ENCODE measurements around the gene CDC42BPA.
"Not testable (repeated sequence)": the region's sequence is repeated elsewhere in the genome, so short reads cannot be mapped to it uniquely, and the experiment has no call there.

Gene CDC42BPA

GRCh38 chr1:227349967-227350366, 31.7 kb upstream of the CDC42BPA start:
- H3K27me3 Mint-ChIP-seq: no peaks in the 10 kb centered on the region
- no peak overlapping the region for H3K4me3 Mint-ChIP-seq
- H3K36me3 Mint-ChIP-seq: no peaks in the 10 kb centered on the region
- no peak for ATAC-seq
- no peaks in the 10 kb centered on the region for H3K9me3 Mint-ChIP-seq
- no peak overlapping the region for H3K27ac Mint-ChIP-seq
- H3K4me1 Mint-ChIP-seq: no peaks in the 10 kb centered on the region

- no peak for ATAC-seq
Observed at GRCh38 chr1:227343727-227344551, 25.6 kb upstream of the CDC42BPA start.

GRCh38 chr1:227343206-227343605, 24.9 kb upstream of the CDC42BPA start:
- no peak for ATAC-seq
- Mint-ChIP-seq H3K27ac (no peak overlapping the region), H3K4me1 (no peaks in the 10 kb centered on the region), H3K9me3 (peaks cover 8% of the 10 kb centered on the region), H3K4me3 (no peak overlapping the region), H3K27me3 (no peaks in the 10 kb centered on the region), H3K36me3 (no peaks in the 10 kb centered on the region)

More at GRCh38 chr1:227343727-227344551, 25.6 kb upstream of the CDC42BPA start:
- no peak overlapping the region for H3K27ac Mint-ChIP-seq
- H3K4me3 Mint-ChIP-seq: no peak overlapping the region
- no peaks in the 10 kb centered on the region for H3K27me3 Mint-ChIP-seq
- peaks cover 8% of the 10 kb centered on the region for H3K9me3 Mint-ChIP-seq
- H3K36me3 Mint-ChIP-seq: no peaks in the 10 kb centered on the region
- H3K4me1 Mint-ChIP-seq: no peaks in the 10 kb centered on the region

- Mint-ChIP-seq H3K27ac (no peak overlapping the region), H3K9me3 (peaks cover 8% of the 10 kb centered on the region), H3K4me3 (no peak overlapping the region), H3K4me1 (no peaks in the 10 kb centered on the region), H3K36me3 (no peaks in the 10 kb centered on the region), H3K27me3 (no peaks in the 10 kb centered on the region)
- no peak for ATAC-seq
Observed at GRCh38 chr1:227342075-227342829, 24.0 kb upstream of the CDC42BPA start.

- H3K36me3 Mint-ChIP-seq, H3K4me3 Mint-ChIP-seq, H3K27me3 Mint-ChIP-seq, H3K4me1 Mint-ChIP-seq, H3K27ac Mint-ChIP-seq, H3K9me3 Mint-ChIP-seq, ATAC-seq: not testable (repeated sequence)
Observed at GRCh38 chr1:227336136-227336535, 17.8 kb upstream of the CDC42BPA start.

GRCh38 chr1:227335242-227336020, 17.1 kb upstream of the CDC42BPA start:
- Mint-ChIP-seq H3K4me3 (no peak overlapping the region), H3K4me1 (no peaks in the 10 kb centered on the region), H3K9me3 (no peaks in the 10 kb centered on the region), H3K36me3 (no peaks in the 10 kb centered on the region), H3K27ac (no peak overlapping the region), H3K27me3 (no peaks in the 10 kb centered on the region)
- ATAC-seq: no peak

GRCh38 chr1:227333423-227333822, 15.1 kb upstream of the CDC42BPA start:
- H3K9me3 Mint-ChIP-seq: no peaks in the 10 kb centered on the region
- no peak overlapping the region for H3K4me3 Mint-ChIP-seq
- no peak overlapping the region for H3K27ac Mint-ChIP-seq
- no peaks in the 10 kb centered on the region for H3K36me3 Mint-ChIP-seq
- no peak for ATAC-seq
- no peaks in the 10 kb centered on the region for H3K4me1 Mint-ChIP-seq
- no peaks in the 10 kb centered on the region for H3K27me3 Mint-ChIP-seq

- H3K9me3 Mint-ChIP-seq: no peaks in the 10 kb centered on the region
- no peak for ATAC-seq
- H3K36me3 Mint-ChIP-seq: no peaks in the 10 kb centered on the region
- H3K4me1 Mint-ChIP-seq: no peaks in the 10 kb centered on the region
- H3K27ac Mint-ChIP-seq: no peak overlapping the region
- no peaks in the 10 kb centered on the region for H3K27me3 Mint-ChIP-seq
- no peak overlapping the region for H3K4me3 Mint-ChIP-seq
Observed at GRCh38 chr1:227330279-227331076, 12.2 kb upstream of the CDC42BPA start.

- no peaks in the 10 kb centered on the region for H3K4me1 Mint-ChIP-seq
- peaks cover 4% of the 10 kb centered on the region for H3K9me3 Mint-ChIP-seq
- no peak for ATAC-seq
- no peaks in the 10 kb centered on the region for H3K36me3 Mint-ChIP-seq
- H3K4me3 Mint-ChIP-seq: no peak overlapping the region
- peaks cover 4% of the 10 kb centered on the region for H3K27me3 Mint-ChIP-seq
- H3K27ac Mint-ChIP-seq: no peak overlapping the region
Observed at GRCh38 chr1:227328405-227329019, 10.2 kb upstream of the CDC42BPA start.

GRCh38 chr1:227325156-227325555, 6.9 kb upstream of the CDC42BPA start:
- no peak overlapping the region for H3K27ac Mint-ChIP-seq
- H3K4me3 Mint-ChIP-seq: no peak overlapping the region
- H3K27me3 Mint-ChIP-seq: peaks cover 18% of the 10 kb centered on the region
- no peaks in the 10 kb centered on the region for H3K36me3 Mint-ChIP-seq
- no peaks in the 10 kb centered on the region for H3K4me1 Mint-ChIP-seq
- H3K9me3 Mint-ChIP-seq: peaks cover 7% of the 10 kb centered on the region
- no peak for ATAC-seq

GRCh38 chr1:227323967-227324268, 5.6 kb upstream of the CDC42BPA start:
- Mint-ChIP-seq H3K4me3 (no peak overlapping the region), H3K27me3 (peaks cover 24% of the 10 kb centered on the region), H3K27ac (no peak overlapping the region), H3K36me3 (no peaks in the 10 kb centered on the region), H3K4me1 (peaks cover 3% of the 10 kb centered on the region), H3K9me3 (peaks cover 7% of the 10 kb centered on the region)
- no peak for ATAC-seq

- H3K36me3 Mint-ChIP-seq: no peaks in the 10 kb centered on the region
- peaks cover 7% of the 10 kb centered on the region for H3K9me3 Mint-ChIP-seq
- H3K27me3 Mint-ChIP-seq: peaks cover 30% of the 10 kb centered on the region
- no peak for ATAC-seq
- H3K27ac Mint-ChIP-seq: no peak overlapping the region
- peaks cover 5% of the 10 kb centered on the region for H3K4me1 Mint-ChIP-seq
- H3K4me3 Mint-ChIP-seq: no peak overlapping the region
Observed at GRCh38 chr1:227323171-227323966, 5.1 kb upstream of the CDC42BPA start.

- Mint-ChIP-seq H3K27ac (no peak overlapping the region), H3K9me3 (peaks cover 7% of the 10 kb centered on the region), H3K36me3 (no peaks in the 10 kb centered on the region), H3K4me1 (peaks cover 9% of the 10 kb centered on the region), H3K4me3 (no peak overlapping the region), H3K27me3 (peaks cover 35% of the 10 kb centered on the region)
- no peak for ATAC-seq
Observed at GRCh38 chr1:227322376-227322775, 4.1 kb upstream of the CDC42BPA start.

- Mint-ChIP-seq H3K27me3 (peaks cover 48% of the 10 kb centered on the region), H3K27ac (no peak overlapping the region), H3K4me1 (peaks cover 9% of the 10 kb centered on the region), H3K9me3 (peaks cover 7% of the 10 kb centered on the region), H3K4me3 (no peak overlapping the region), H3K36me3 (no peaks in the 10 kb centered on the region)
- ATAC-seq: no peak
Observed at GRCh38 chr1:227321035-227321434, 2.7 kb upstream of the CDC42BPA start.

Measured in stimulated activated memory B cell treated with anti-CD40 and anti-IgM and Interleukin-4, amounts not matched to agents 10 μg/mL and 1 μg/mL and 100 μg/mL, for 72 hours (primary cell).